NCI-H2196 treated with DMSO at 0.1 percent for 48 hours (cell line): ENCODE data around the gene CPPED1.
"Not testable (repeated sequence)": the region's sequence is repeated elsewhere in the genome, so short reads cannot be mapped to it uniquely, and the experiment has no call there.

Experiments used
- DNase-seq: peaks from one replicate; lab custom pipeline; 2025; ENCODE audit not compliant: unreplicated experiment; lab: John Stamatoyannopoulos, UW

The CPPED1 gene

GRCh38 chr16:12769525-12769924 lies 34.2 kb downstream of the CPPED1 start:
- no peak for DNase-seq

- DNase-seq: no peak
Observed at GRCh38 chr16:12767897-12768296, 35.8 kb downstream of the CPPED1 start.

- no peak for DNase-seq
Observed at GRCh38 chr16:12766853-12767252, 36.8 kb downstream of the CPPED1 start.

- DNase-seq: not testable (repeated sequence)
Observed at GRCh38 chr16:12766208-12766607, 37.5 kb downstream of the CPPED1 start.

- no peak for DNase-seq
Observed at GRCh38 chr16:12764813-12765488, 38.7 kb downstream of the CPPED1 start.

- no peak for DNase-seq
Observed at GRCh38 chr16:12763517-12763916, 40.2 kb downstream of the CPPED1 start.

- DNase-seq: no peak
Observed at GRCh38 chr16:12760819-12761611, 42.7 kb downstream of the CPPED1 start.

GRCh38 chr16:12758670-12759558 lies 44.8 kb downstream of the CPPED1 start:
- no peak for DNase-seq

- DNase-seq: no peak
Observed at GRCh38 chr16:12758031-12758669, 45.5 kb downstream of the CPPED1 start.

- DNase-seq: no peak
Observed at GRCh38 chr16:12757546-12757945, 46.1 kb downstream of the CPPED1 start.

GRCh38 chr16:12754824-12755543 lies 48.7 kb downstream of the CPPED1 start:
- no peak for DNase-seq

- DNase-seq: no peak
Observed at GRCh38 chr16:12753203-12754023, 50.3 kb downstream of the CPPED1 start.

GRCh38 chr16:12752159-12752558 lies 51.5 kb downstream of the CPPED1 start:
- DNase-seq: no peak

- DNase-seq: no peak
Observed at GRCh38 chr16:12750554-12750918, 53.2 kb downstream of the CPPED1 start.

- DNase-seq: no peak
Observed at GRCh38 chr16:12749076-12749475, 54.6 kb downstream of the CPPED1 start.

GRCh38 chr16:12747827-12748226 lies 55.9 kb downstream of the CPPED1 start:
- no peak for DNase-seq

- no peak for DNase-seq
Observed at GRCh38 chr16:12747261-12747660, 56.4 kb downstream of the CPPED1 start.

GRCh38 chr16:12744860-12745259 lies 58.8 kb downstream of the CPPED1 start:
- DNase-seq: no peak

- no peak for DNase-seq
Observed at GRCh38 chr16:12742741-12743140, 60.9 kb downstream of the CPPED1 start.
